Measurements from ENCODE around the gene SLC46A2.

- TF ChIP-seq POLR2AphosphoS5 (IDR thresholded peaks at IDR 0.05), result no peak
- no peak for TF ChIP-seq POLR2A (IDR thresholded peaks at IDR 0.05)
These were observed 37.8 kb downstream of the SLC46A2 start for GRCh38 chr9:112852741-112853504.
